HUDEP-2 (cell line): ENCODE measurements around the gene PIGA.
"Not testable (repeated sequence)": the region's sequence is repeated elsewhere in the genome, so short reads cannot be mapped to it uniquely, and the experiment has no call there.

Experiments used
- DNase-seq, 76 experiments: peaks; one replicate each; lab custom pipeline; 2025; ENCODE audit not compliant: unreplicated experiment in 76 of 76; lab: John Stamatoyannopoulos, UW

PIGA gene

GRCh38 chrX:15321447-15321846, 13.9 kb downstream of the PIGA start:
- no peak for DNase-seq

GRCh38 chrX:15320297-15320696, 15.0 kb downstream of the PIGA start:
- no peak for DNase-seq

GRCh38 chrX:15319075-15319474, 16.2 kb downstream of the PIGA start:
- no peak for DNase-seq

GRCh38 chrX:15315509-15315908, 19.8 kb downstream of the PIGA start, which contains the start of gene ASB11:
Gene ASB11, minus strand, starts transcription at chrX:15315640. Its CDS starts 35 bp downstream, at chrX:15315605.
- no peak for DNase-seq

GRCh38 chrX:15314472-15314871, 20.9 kb downstream of the PIGA start:
- DNase-seq, result no peak

GRCh38 chrX:15311119-15311518, 24.2 kb downstream of the PIGA start:
- no peak for DNase-seq

GRCh38 chrX:15310117-15310516, 25.2 kb downstream of the PIGA start:
- DNase-seq, result no peak

- not testable (repeated sequence) for DNase-seq
Measured at GRCh38 chrX:15305899-15306298, 29.4 kb downstream of the PIGA start.

GRCh38 chrX:15301924-15302323, 33.4 kb downstream of the PIGA start:
- no peak for DNase-seq

- peak in 1 of 76 experiments; percentile 8 for DNase-seq
Measured at GRCh38 chrX:15299941-15300851, 35.1 kb downstream of the PIGA start.

GRCh38 chrX:15298780-15299179, 36.5 kb downstream of the PIGA start:
- no peak for DNase-seq

GRCh38 chrX:15298201-15298600, 37.1 kb downstream of the PIGA start:
- DNase-seq, result no peak

- DNase-seq, result no peak
Measured at GRCh38 chrX:15293451-15293850, 41.9 kb downstream of the PIGA start.

- DNase-seq, result no peak
Measured at GRCh38 chrX:15292861-15293260, 42.5 kb downstream of the PIGA start.

GRCh38 chrX:15277604-15278003, 57.7 kb downstream of the PIGA start:
- no peak for DNase-seq

GRCh38 chrX:15274946-15275345, 60.4 kb downstream of the PIGA start:
- no peak for DNase-seq

GRCh38 chrX:15273275-15273674, 62.0 kb downstream of the PIGA start:
- DNase-seq, result not testable (repeated sequence)

- no peak for DNase-seq
Measured at GRCh38 chrX:15271757-15272156, 63.6 kb downstream of the PIGA start.

GRCh38 chrX:15269618-15270521, 65.5 kb downstream of the PIGA start, which contains the start of gene ASB9:
Gene ASB9, minus strand, starts transcription at chrX:15270083. Its CDS starts 209 bp downstream, at chrX:15269874.
- DNase-seq, result peak in 4 of 76 experiments; percentile 0 to 28 (median 11)
